ENCODE measurements around the gene CDH13. TPM values are rescaled to one million over a fixed set of nuclear protein-coding genes. Genes with fewer than 3 reads are reported as not detected.

Gene CDH13
- total RNA-seq, 2 experiments from 2014 or later, result not detected

GRCh38 chr16:82882982-82883835 lies 256.4 kb downstream of the CDH13 start:
- Mint-ChIP-seq H3K27me3 (peaks cover 5% of the 10 kb centered on the region), H3K4me1 (no peaks in the 10 kb centered on the region), H3K9me3 (no peaks in the 10 kb centered on the region), H3K27ac (no peak overlapping the region), H3K4me3 (no peak overlapping the region), H3K36me3 (no peaks in the 10 kb centered on the region)
- DNase-seq, result no peak

GRCh38 chr16:82884320-82884898 lies 257.6 kb downstream of the CDH13 start:
- peaks cover 5% of the 10 kb centered on the region for H3K27me3 Mint-ChIP-seq
- no peaks in the 10 kb centered on the region for H3K9me3 Mint-ChIP-seq
- no peak overlapping the region for H3K27ac Mint-ChIP-seq
- no peak for DNase-seq
- no peaks in the 10 kb centered on the region for H3K4me1 Mint-ChIP-seq
- no peaks in the 10 kb centered on the region for H3K36me3 Mint-ChIP-seq
- H3K4me3 Mint-ChIP-seq, result no peak overlapping the region

- DNase-seq, result no peak
- Mint-ChIP-seq H3K4me3 (no peak overlapping the region), H3K36me3 (no peaks in the 10 kb centered on the region), H3K4me1 (no peaks in the 10 kb centered on the region), H3K27me3 (peaks cover 2% of the 10 kb centered on the region), H3K9me3 (no peaks in the 10 kb centered on the region), H3K27ac (no peak overlapping the region)
Observed at GRCh38 chr16:82886146-82886545, 259.4 kb downstream of the CDH13 start.

- H3K4me1 Mint-ChIP-seq, result no peaks in the 10 kb centered on the region
- no peaks in the 10 kb centered on the region for H3K27me3 Mint-ChIP-seq
- no peak overlapping the region for H3K4me3 Mint-ChIP-seq
- DNase-seq, result no peak
- H3K36me3 Mint-ChIP-seq, result no peaks in the 10 kb centered on the region
- H3K27ac Mint-ChIP-seq, result no peak overlapping the region
- no peaks in the 10 kb centered on the region for H3K9me3 Mint-ChIP-seq
Observed at GRCh38 chr16:82888591-82889001, 261.8 kb downstream of the CDH13 start.

- Mint-ChIP-seq H3K27me3 (no peaks in the 10 kb centered on the region), H3K36me3 (no peaks in the 10 kb centered on the region), H3K4me1 (no peaks in the 10 kb centered on the region), H3K9me3 (peaks cover 2% of the 10 kb centered on the region), H3K27ac (no peak overlapping the region), H3K4me3 (no peak overlapping the region)
- no peak for DNase-seq
Observed at GRCh38 chr16:82891424-82891823, 264.7 kb downstream of the CDH13 start.

- H3K9me3 Mint-ChIP-seq, result peaks cover 2% of the 10 kb centered on the region
- no peak overlapping the region for H3K4me3 Mint-ChIP-seq
- no peaks in the 10 kb centered on the region for H3K36me3 Mint-ChIP-seq
- H3K27me3 Mint-ChIP-seq, result no peaks in the 10 kb centered on the region
- DNase-seq, result no peak
- no peak overlapping the region for H3K27ac Mint-ChIP-seq
- H3K4me1 Mint-ChIP-seq, result no peaks in the 10 kb centered on the region
Observed at GRCh38 chr16:82891918-82892317, 265.1 kb downstream of the CDH13 start.

- no peak overlapping the region for H3K27ac Mint-ChIP-seq
- no peaks in the 10 kb centered on the region for H3K4me1 Mint-ChIP-seq
- no peak overlapping the region for H3K4me3 Mint-ChIP-seq
- peaks cover 2% of the 10 kb centered on the region for H3K9me3 Mint-ChIP-seq
- H3K36me3 Mint-ChIP-seq, result no peaks in the 10 kb centered on the region
- H3K27me3 Mint-ChIP-seq, result no peaks in the 10 kb centered on the region
- DNase-seq, result no peak
Observed at GRCh38 chr16:82892324-82892723, 265.6 kb downstream of the CDH13 start.

GRCh38 chr16:82895843-82896242 lies 269.1 kb downstream of the CDH13 start:
- no peaks in the 10 kb centered on the region for H3K27me3 Mint-ChIP-seq
- no peak overlapping the region for H3K4me3 Mint-ChIP-seq
- no peaks in the 10 kb centered on the region for H3K36me3 Mint-ChIP-seq
- no peak overlapping the region for H3K27ac Mint-ChIP-seq
- H3K4me1 Mint-ChIP-seq, result no peaks in the 10 kb centered on the region
- H3K9me3 Mint-ChIP-seq, result peaks cover 2% of the 10 kb centered on the region
- no peak for DNase-seq

GRCh38 chr16:82899006-82899405 lies 272.2 kb downstream of the CDH13 start:
- no peaks in the 10 kb centered on the region for H3K4me1 Mint-ChIP-seq
- H3K27me3 Mint-ChIP-seq, result no peaks in the 10 kb centered on the region
- H3K36me3 Mint-ChIP-seq, result no peaks in the 10 kb centered on the region
- H3K9me3 Mint-ChIP-seq, result peaks cover 2% of the 10 kb centered on the region
- no peak for DNase-seq
- no peak overlapping the region for H3K4me3 Mint-ChIP-seq
- no peak overlapping the region for H3K27ac Mint-ChIP-seq

GRCh38 chr16:82899731-82900450 lies 273.1 kb downstream of the CDH13 start:
- no peaks in the 10 kb centered on the region for H3K27me3 Mint-ChIP-seq
- H3K4me1 Mint-ChIP-seq, result no peaks in the 10 kb centered on the region
- peaks cover 2% of the 10 kb centered on the region for H3K9me3 Mint-ChIP-seq
- H3K4me3 Mint-ChIP-seq, result no peak overlapping the region
- H3K36me3 Mint-ChIP-seq, result no peaks in the 10 kb centered on the region
- DNase-seq, result no peak
- no peak overlapping the region for H3K27ac Mint-ChIP-seq

- no peak overlapping the region for H3K4me3 Mint-ChIP-seq
- H3K4me1 Mint-ChIP-seq, result no peaks in the 10 kb centered on the region
- no peak overlapping the region for H3K27ac Mint-ChIP-seq
- no peaks in the 10 kb centered on the region for H3K27me3 Mint-ChIP-seq
- DNase-seq, result no peak
- peaks cover 2% of the 10 kb centered on the region for H3K9me3 Mint-ChIP-seq
- no peaks in the 10 kb centered on the region for H3K36me3 Mint-ChIP-seq
Observed at GRCh38 chr16:82900559-82900958, 273.8 kb downstream of the CDH13 start.

- no peaks in the 10 kb centered on the region for H3K36me3 Mint-ChIP-seq
- no peaks in the 10 kb centered on the region for H3K4me1 Mint-ChIP-seq
- H3K4me3 Mint-ChIP-seq, result no peak overlapping the region
- H3K9me3 Mint-ChIP-seq, result peaks cover 2% of the 10 kb centered on the region
- H3K27me3 Mint-ChIP-seq, result peaks cover 11% of the 10 kb centered on the region
- DNase-seq, result no peak
- no peak overlapping the region for H3K27ac Mint-ChIP-seq
Observed at GRCh38 chr16:82911925-82912324, 285.2 kb downstream of the CDH13 start.

- Mint-ChIP-seq H3K4me1 (no peaks in the 10 kb centered on the region), H3K9me3 (peaks cover 2% of the 10 kb centered on the region)
Observed at GRCh38 chr16:82915139-82915824, 288.5 kb downstream of the CDH13 start.

GRCh38 chr16:82917886-82918595 lies 291.3 kb downstream of the CDH13 start:
- H3K9me3 Mint-ChIP-seq, result no peaks in the 10 kb centered on the region

More at GRCh38 chr16:82915139-82915824, 288.5 kb downstream of the CDH13 start:
- Mint-ChIP-seq H3K4me3 (no peak overlapping the region), H3K27me3 (peaks cover 4% of the 10 kb centered on the region), H3K27ac (no peak overlapping the region), H3K36me3 (no peaks in the 10 kb centered on the region)
- DNase-seq, result no peak

More at GRCh38 chr16:82917886-82918595, 291.3 kb downstream of the CDH13 start:
- H3K4me3 Mint-ChIP-seq, result no peak overlapping the region
- H3K36me3 Mint-ChIP-seq, result no peaks in the 10 kb centered on the region
- H3K27ac Mint-ChIP-seq, result no peak overlapping the region
- DNase-seq, result no peak
- H3K27me3 Mint-ChIP-seq, result no peaks in the 10 kb centered on the region
- H3K4me1 Mint-ChIP-seq, result no peaks in the 10 kb centered on the region

Data from activated naive CD8-positive, alpha-beta T cell treated with anti-CD3 and anti-CD28 coated beads for 36 hours (primary cell).